ENCODE results near the gene CTPS2.
"Not testable (repeated sequence)": the region's sequence is repeated elsewhere in the genome, so short reads cannot be mapped to it uniquely, and the experiment has no call there.

The CTPS2 gene

GRCh38 chrX:16716451-16716850 is 4.0 kb upstream of the CTPS2 start:
- not testable (repeated sequence) for H3K27ac ChIP-seq, H3K4me3 ChIP-seq

- H3K27ac ChIP-seq, H3K4me3 ChIP-seq: not testable (repeated sequence)
Measured at GRCh38 chrX:16715638-16716037, 3.2 kb upstream of the CTPS2 start.

DNA sequence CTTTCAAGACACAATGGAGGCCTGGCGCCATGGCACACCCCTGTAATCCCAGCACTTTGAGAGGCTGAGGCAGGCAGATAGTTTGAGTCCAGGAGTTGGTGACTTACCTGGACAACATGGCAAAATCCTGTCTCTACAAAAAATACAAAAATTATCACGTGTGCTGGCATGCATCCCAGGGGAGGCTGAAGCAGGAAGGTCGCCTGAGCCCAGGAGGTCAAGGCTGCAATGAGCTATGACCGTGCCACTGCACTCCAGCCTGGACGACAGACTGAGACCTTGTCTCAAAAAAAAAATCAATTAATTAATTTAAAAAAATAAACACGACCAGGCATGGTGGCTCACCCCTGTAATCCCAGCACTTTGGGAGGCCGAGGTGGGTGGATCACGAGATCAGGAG is 2.0 kb upstream of the CTPS2 start:
- H3K4me3 ChIP-seq, result no peak overlapping the region
- no peak overlapping the region for H3K27ac ChIP-seq

- peak overlapping the region; percentile 57 to 72 (median 67) for H3K4me3 ChIP-seq
- H3K27ac ChIP-seq, result peak overlapping the region in 20 of 21 experiments; percentile 51 to 92 (median 80)
Measured at GRCh38 chrX:16711893-16712547, 449 bp downstream of the CTPS2 start.

- Histone ChIP-seq H3K27ac (peak overlapping the region in 17 of 21 experiments; percentile 22 to 92 (median 80)), H3K4me3 (peak overlapping the region; percentile 57 to 72 (median 67))
Measured at GRCh38 chrX:16711219-16711811, 1.2 kb downstream of the CTPS2 start.

DNA sequence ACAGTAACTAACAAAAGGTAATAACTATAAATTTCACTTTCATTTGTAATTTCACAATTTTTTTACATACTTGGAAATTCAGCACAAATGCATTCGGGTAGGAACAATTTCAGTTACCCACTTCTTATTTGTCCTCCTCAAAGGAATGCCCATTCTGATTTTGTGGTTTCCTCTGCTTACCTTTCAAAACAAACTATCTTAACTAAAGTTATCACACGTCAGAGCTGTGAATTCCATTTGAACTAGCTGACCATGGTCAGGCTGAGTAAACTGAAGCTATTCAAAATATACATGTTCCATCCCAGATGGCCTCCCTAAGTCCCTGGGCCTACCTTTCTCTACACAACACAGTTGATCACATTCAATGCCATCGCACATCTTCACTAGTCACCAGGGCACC is 4.5 kb downstream of the CTPS2 start:
- H3K4me3 ChIP-seq, result no peak overlapping the region

DNA sequence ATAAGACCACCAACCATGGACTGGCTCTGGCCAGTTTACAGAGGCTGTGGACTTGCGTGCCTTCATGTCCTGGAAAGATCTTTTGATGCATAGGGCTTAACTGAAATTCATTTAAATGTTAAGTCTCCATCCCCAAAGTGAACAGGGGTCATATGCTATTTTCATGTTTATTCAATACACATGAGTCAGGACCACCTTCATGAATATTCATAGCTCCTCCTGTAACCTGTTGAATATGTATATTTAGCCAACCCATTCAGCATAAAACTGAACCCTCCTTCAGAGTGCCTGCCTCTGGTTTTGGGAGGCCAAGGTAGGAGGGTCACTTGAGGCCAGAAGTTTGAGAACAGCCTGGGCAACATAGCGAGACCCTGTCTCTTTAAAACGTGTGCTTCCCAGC is 7.1 kb downstream of the CTPS2 start:
- no peak overlapping the region for H3K27ac ChIP-seq
- H3K4me3 ChIP-seq, result no peak overlapping the region

More for the DNA sequence above, 4.5 kb downstream of the CTPS2 start:
- no peak overlapping the region for H3K27ac ChIP-seq

DNA sequence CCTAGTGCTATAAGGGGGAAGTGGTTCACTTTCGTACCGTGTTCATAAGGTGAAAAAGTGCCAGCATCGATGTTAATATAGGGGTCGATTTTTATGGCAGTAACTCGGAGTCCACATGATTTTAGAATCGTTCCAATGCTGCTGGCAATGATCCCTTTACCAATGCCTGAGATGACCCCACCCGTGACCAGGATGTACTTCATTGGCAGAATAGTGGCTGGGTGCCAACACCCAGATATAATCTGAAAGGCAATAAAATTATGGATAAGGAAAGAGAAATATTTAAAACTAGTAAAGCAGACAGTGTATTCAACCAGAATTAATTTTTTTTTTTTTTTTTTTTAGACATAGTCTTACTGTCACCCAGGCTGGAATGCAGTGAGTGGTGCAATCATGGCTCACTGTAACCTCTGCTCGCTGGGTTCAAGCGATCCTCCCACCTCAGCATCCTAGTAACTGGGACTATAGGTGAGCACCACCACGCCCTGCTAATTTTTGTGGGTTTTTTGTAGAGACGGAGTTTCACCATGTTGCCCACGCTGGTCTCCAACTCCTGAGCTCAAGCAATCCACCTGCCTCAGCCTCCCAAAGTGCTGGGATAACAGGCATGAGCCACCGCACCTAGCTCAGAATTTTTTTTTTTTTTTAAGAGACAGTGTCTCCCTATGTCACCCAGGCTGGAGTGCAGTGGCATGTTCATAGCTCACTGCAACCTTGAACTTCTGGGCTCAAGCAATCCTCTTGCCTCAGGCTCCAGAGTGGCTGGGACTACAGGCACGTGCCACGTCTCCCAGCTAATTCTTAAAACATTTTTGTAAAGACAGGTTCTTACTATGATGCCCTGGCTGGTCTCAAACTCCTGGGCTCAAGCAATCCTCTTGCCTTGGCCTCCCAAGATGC is 9.5 kb downstream of the CTPS2 start:
- Histone ChIP-seq H3K4me3 (no peak overlapping the region), H3K27ac (no peak overlapping the region)

GRCh38 chrX:16700734-16701133 is 11.7 kb downstream of the CTPS2 start:
- H3K27ac ChIP-seq, result no peak overlapping the region
- H3K4me3 ChIP-seq, result no peak overlapping the region

DNA sequence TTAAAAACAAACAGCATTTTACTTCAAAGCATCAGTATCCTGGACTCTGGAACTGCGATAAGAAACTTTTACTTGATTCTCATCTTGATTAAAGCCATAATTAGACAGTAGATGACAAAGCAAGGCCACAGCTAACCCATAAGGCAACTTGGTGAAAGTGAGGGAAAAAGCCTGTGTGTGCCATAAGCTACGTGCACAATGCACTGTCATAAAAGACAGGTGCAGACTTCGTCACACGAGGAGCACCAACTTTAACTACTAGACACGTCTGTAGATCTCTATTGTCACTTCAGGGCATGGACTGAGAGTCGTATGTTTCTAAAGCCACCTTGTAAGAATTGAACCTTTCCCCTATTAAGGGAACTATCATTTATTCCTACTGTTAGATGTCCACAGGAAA is 13.1 kb downstream of the CTPS2 start:
- Histone ChIP-seq H3K4me3 (no peak overlapping the region), H3K27ac (no peak overlapping the region)

DNA sequence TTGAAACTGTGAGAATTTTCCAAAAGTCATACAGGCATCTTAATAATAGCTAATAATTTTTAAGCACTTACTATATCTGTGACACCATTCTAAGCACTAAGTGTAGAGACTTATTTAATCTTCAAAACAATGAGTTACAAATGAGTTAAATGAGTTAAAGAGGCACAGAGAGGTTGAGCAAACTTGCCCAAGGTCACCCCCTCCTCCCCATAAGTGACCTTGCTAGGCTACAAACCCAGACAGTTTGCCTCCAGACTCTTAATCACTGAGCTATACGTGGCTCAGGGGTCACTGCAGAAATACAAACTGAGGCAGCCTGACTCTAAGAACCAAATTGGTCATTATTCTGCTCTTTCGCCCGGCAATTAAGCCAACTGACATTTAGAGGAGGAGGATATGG is 15.5 kb downstream of the CTPS2 start:
- H3K27ac ChIP-seq, result no peak overlapping the region

GRCh38 chrX:16695079-16695676 is 17.3 kb downstream of the CTPS2 start:
- H3K27ac ChIP-seq, result no peak overlapping the region
- H3K4me3 ChIP-seq, result no peak overlapping the region

More for the DNA sequence above, 15.5 kb downstream of the CTPS2 start:
- H3K4me3 ChIP-seq, result no peak overlapping the region

- H3K27ac ChIP-seq, result no peak overlapping the region
- H3K4me3 ChIP-seq, result no peak overlapping the region
Measured at GRCh38 chrX:16687514-16687913, 25.0 kb downstream of the CTPS2 start.

GRCh38 chrX:16683007-16683664 is 29.3 kb downstream of the CTPS2 start:
- H3K27ac ChIP-seq, result no peak overlapping the region
- no peak overlapping the region for H3K4me3 ChIP-seq

DNA sequence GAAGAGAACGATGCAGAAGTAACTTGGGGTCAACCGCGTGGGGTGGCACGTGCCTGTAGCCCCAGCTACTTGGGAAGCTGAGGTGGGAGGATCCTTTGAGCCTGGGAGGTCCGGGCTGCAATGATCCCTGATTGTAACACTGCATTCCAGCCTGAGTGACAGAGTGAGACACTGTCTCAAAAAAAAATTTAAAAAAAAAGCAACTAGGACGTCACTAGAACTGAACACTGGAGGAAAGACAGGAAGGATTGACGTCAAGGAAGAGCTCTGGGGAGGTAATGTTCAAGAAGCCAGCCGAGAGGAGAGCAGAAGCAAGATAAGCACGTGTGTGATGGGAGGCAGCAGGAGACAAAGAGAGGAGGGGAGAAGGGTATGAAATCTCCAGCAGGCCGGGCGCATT is 33.8 kb downstream of the CTPS2 start:
- no peak overlapping the region for H3K27ac ChIP-seq
- H3K4me3 ChIP-seq, result no peak overlapping the region

DNA sequence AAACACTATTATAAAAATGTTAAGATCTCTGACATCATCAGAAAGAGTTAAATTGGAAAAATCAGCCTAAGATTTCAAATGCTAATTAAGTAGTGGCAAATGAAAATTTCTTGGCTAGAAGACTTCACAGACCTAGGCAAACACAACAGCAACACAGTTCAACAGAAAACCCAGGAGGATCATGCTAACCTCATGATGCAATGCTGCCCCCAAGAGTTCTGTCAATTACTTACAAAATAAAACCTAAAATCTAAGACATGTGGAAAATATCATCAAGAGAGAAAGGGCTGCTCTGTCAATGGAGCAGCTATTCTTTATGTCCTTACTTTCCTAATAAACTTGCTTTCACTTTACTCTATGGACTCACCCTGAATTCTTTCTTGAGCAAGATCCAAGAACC is 41.5 kb downstream of the CTPS2 start:
- Histone ChIP-seq H3K4me3 (no peak overlapping the region), H3K27ac (no peak overlapping the region)

GRCh38 chrX:16666541-16666940 is 45.9 kb downstream of the CTPS2 start:
- Histone ChIP-seq H3K4me3 (no peak overlapping the region), H3K27ac (no peak overlapping the region)

GRCh38 chrX:16665089-16665488 is 47.4 kb downstream of the CTPS2 start:
- no peak overlapping the region for H3K27ac ChIP-seq
- no peak overlapping the region for H3K4me3 ChIP-seq

DNA sequence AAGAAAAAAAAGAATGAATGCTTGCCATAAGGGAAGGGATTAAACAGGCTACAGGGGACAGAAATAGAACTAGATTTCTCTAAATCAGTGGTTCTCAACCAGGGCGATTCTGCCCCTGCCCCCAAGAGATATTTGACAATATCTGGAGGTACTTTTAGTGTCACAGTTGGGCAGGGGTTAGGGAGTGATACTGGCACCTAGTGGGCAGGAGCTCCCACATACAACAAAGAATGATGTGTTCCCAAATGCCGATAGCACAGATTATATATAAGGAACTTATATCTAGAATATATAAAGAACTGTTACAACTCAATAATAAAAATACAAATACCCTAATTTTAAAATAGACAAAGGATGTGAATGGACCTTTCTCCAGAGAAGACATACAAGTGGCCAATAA is 47.8 kb downstream of the CTPS2 start:
- Histone ChIP-seq H3K4me3 (no peak overlapping the region), H3K27ac (no peak overlapping the region)

- Histone ChIP-seq H3K27ac (no peak overlapping the region), H3K4me3 (no peak overlapping the region)
Measured at GRCh38 chrX:16664074-16664473, 48.4 kb downstream of the CTPS2 start.
